Astrocyte (in vitro differentiated cells and primary cell): Measurements from ENCODE around the gene ZDHHC11.
"Not testable (repeated sequence)": the region's sequence is repeated elsewhere in the genome, so short reads cannot be mapped to it uniquely, and the experiment has no call there.

ENCODE experiments used
- CTCF ChIP-seq: IDR thresholded peaks from 2 replicates; pipeline ENCODE4 v1.5.1; 2011; ENCODE audit warnings: low read depth, mild to moderate bottlenecking, inconsistent platforms, low read length, moderate library complexity; ENCODE audit not compliant: insufficient read depth
- EZH2 ChIP-seq: IDR thresholded peaks from 2 replicates; pipeline ENCODE4 v1.6.1; 2012; ENCODE audit warnings: mild to moderate bottlenecking, low read length, inconsistent platforms; ENCODE audit not compliant: insufficient read depth

GRCh38 chr5:783881-784427 is 66.8 kb downstream of the ZDHHC11 start:
- TF ChIP-seq CTCF: not testable (repeated sequence)
- peak; percentile 84 for TF ChIP-seq EZH2
